SK-N-SH (cell line): ENCODE measurements around the gene LVRN. TPM values are rescaled to one million over a fixed set of nuclear protein-coding genes. Genes with fewer than 3 reads are reported as not detected.

Source experiments
- CTCF ChIA-PET: fragments of 300-600, 350-600 bp; formaldehyde crosslinking; extraction: SDS; loops from one replicate; lab custom pipeline; 2021; lab: Yijun Ruan, JAX
- POLR2A ChIA-PET: fragments of 350-600 bp; sonication (Branson Sonifier 250); formaldehyde crosslinking; extraction: SDS; loops from one replicate; lab custom pipeline; 2020; ENCODE audit warnings: antibody characterized with exemption, inconsistent platforms; lab: Yijun Ruan, JAX
- DNase-seq: peaks from one replicate; pipeline ENCODE4 v3.0.0; 2012
- H2AFZ ChIP-seq: fragments of 200-600 bp; sonication (generic); 2 replicates; pipeline ENCODE4 v1.8.1; 2016; ENCODE audit warnings: antibody characterized with exemption, mild to moderate bottlenecking, low read depth
- H3F3A ChIP-seq: fragments of 200-600 bp; sonication (generic); replicated peaks from 2 replicates; pipeline ENCODE3; 2016; ENCODE audit warnings: antibody characterized with exemption, mild to moderate bottlenecking; ENCODE audit not compliant: insufficient read depth
- H3K27ac ChIP-seq, 2 experiments: fragments of 200-500 bp in 1 of 2; fragments of 200-600 bp in 1 of 2; sonication (Bioruptor generic) in 1 of 2; sonication (generic), shearing (Covaris generic) in 1 of 2; 2 replicates each; pipeline versions ENCODE4 v1.5.1 to v1.6.1; 2014 to 2016; ENCODE audit warnings: low read depth in 2 of 2, inconsistent platforms in 1 of 2, low read length in 1 of 2, mild to moderate bottlenecking in 1 of 2, mixed read lengths in 1 of 2
- H3K27me3 ChIP-seq: fragments of 200-600 bp; sonication (generic), shearing (Covaris generic); 2 replicates; pipeline ENCODE4 v1.6.1; 2016; ENCODE audit warnings: mixed run types; ENCODE audit not compliant: insufficient read depth
- H3K36me3 ChIP-seq, 2 experiments: fragments of 200-500 bp in 1 of 2; fragments of 200-600 bp in 1 of 2; sonication (Bioruptor generic) in 1 of 2; sonication (generic) in 1 of 2; replicated peaks in 1 of 2; 2 replicates each; pipeline versions ENCODE3 to v1.5.1; 2014 to 2016; ENCODE audit warnings: low read length in 1 of 2, mild to moderate bottlenecking in 1 of 2; ENCODE audit not compliant: insufficient read depth in 2 of 2, control insufficient read depth in 1 of 2
- H3K4me1 ChIP-seq, 2 experiments: fragments of 200-500 bp in 1 of 2; fragments of 200-600 bp in 1 of 2; sonication (Bioruptor generic) in 1 of 2; sonication (generic), shearing (Covaris generic) in 1 of 2; 2 replicates each; pipeline versions ENCODE4 v1.5.1 to v1.6.1; 2014 to 2016; ENCODE audit warnings: low read depth in 1 of 2, low read length in 1 of 2, mixed run types in 1 of 2; ENCODE audit not compliant: insufficient read depth in 2 of 2, control insufficient read depth in 1 of 2
- H3K4me2 ChIP-seq: fragments of 200-600 bp; sonication (generic), shearing (Covaris generic); 2 replicates; pipeline ENCODE4 v1.6.1; 2017; ENCODE audit warnings: mixed run types
- H3K4me3 ChIP-seq, 2 experiments: fragments of 200-500 bp in 1 of 2; fragments of 200-600 bp in 1 of 2; sonication (Bioruptor generic) in 1 of 2; sonication (generic), shearing (Covaris generic) in 1 of 2; 2 replicates each; pipeline versions ENCODE4 v1.5.1 to v1.8.1; 2014 to 2016; ENCODE audit warnings: low read depth in 2 of 2, inconsistent platforms in 1 of 2, low read length in 1 of 2, mild to moderate bottlenecking in 1 of 2, mixed read lengths in 1 of 2, moderate library complexity in 1 of 2
- H3K79me2 ChIP-seq: fragments of 200-600 bp; sonication (generic); 2 replicates; pipeline ENCODE4 v1.8.1; 2017; ENCODE audit warnings: mild to moderate bottlenecking; ENCODE audit not compliant: insufficient read depth
- H3K9ac ChIP-seq: fragments of 200-600 bp; sonication (generic); 2 replicates; pipeline ENCODE4 v1.6.1; 2017; ENCODE audit warnings: mixed run types
- H3K9me2 ChIP-seq: fragments of 200-600 bp; sonication (generic); 2 replicates; pipeline ENCODE4 v1.6.1; 2017; ENCODE audit warnings: mixed run types
- H3K9me3 ChIP-seq: fragments of 200-600 bp; sonication (generic); 2 replicates; pipeline ENCODE4 v1.6.1; 2017; ENCODE audit warnings: mixed run types, mild to moderate bottlenecking, moderate library complexity
- H4K20me1 ChIP-seq: fragments of 200-600 bp; sonication (generic); 2 replicates; pipeline ENCODE4 v1.6.1; 2017; ENCODE audit warnings: mild to moderate bottlenecking, mixed run types; ENCODE audit not compliant: insufficient read depth
- CHD2 ChIP-seq: fragments of 150-350 bp; IDR thresholded peaks from 2 replicates; pipeline ENCODE4 v1.6.1; 2018; ENCODE audit warnings: low read length; ENCODE audit not compliant: partially characterized antibody
- FOXJ3 ChIP-seq: sonication (generic); formaldehyde crosslinking; IDR thresholded peaks from 2 replicates; pipeline ENCODE4 v1.5.1; 2020; ENCODE audit warnings: mild to moderate bottlenecking, missing genetic modification reagents
- MEF2A ChIP-seq: IDR thresholded peaks from 2 replicates; pipeline ENCODE4 v1.4.0; 2012; ENCODE audit warnings: low read depth, borderline replicate concordance
- MXI1 ChIP-seq: IDR thresholded peaks from 2 replicates; pipeline ENCODE4 v1.6.1; 2012; ENCODE audit warnings: mild to moderate bottlenecking, low read depth, low read length, improper control_type of control experiment
- RAD21 ChIP-seq: IDR thresholded peaks from 2 replicates; pipeline ENCODE4 v1.6.1; 2012; ENCODE audit warnings: mild to moderate bottlenecking, low read length
- RCOR1 ChIP-seq: fragments of 150-350 bp; IDR thresholded peaks from 2 replicates; pipeline ENCODE4 v1.6.1; 2017; ENCODE audit warnings: antibody characterized with exemption, low read length
- SMC3 ChIP-seq: IDR thresholded peaks from 2 replicates; pipeline ENCODE4 v1.6.1; 2012; ENCODE audit warnings: low read depth, low read length, improper control_type of control experiment
- TCF12 ChIP-seq: IDR thresholded peaks from 2 replicates; pipeline ENCODE4 v1.4.0; 2012
- USF1 ChIP-seq: IDR thresholded peaks from 2 replicates; pipeline ENCODE4 v1.4.0; 2012; ENCODE audit warnings: low read depth, borderline replicate concordance
- YY1 ChIP-seq: IDR thresholded peaks from 2 replicates; pipeline ENCODE4 v1.4.0; 2012; ENCODE audit warnings: low read depth, mild to moderate bottlenecking
- ZBTB33 ChIP-seq: IDR thresholded peaks from 2 replicates; pipeline ENCODE4 v1.4.0; 2012; ENCODE audit warnings: low read depth, borderline replicate concordance
- WGBS: methylation state at CpG from one replicate; pipeline ENCODE4 v1.1.6; 2017; ENCODE audit warnings: low lambda C conversion rate; 5-methylcytosine and 5-hydroxymethylcytosine counted together
- polyA plus RNA-seq, 3 experiments: library from polyadenylated mRNA; depleted of rRNA; stranded (reverse); fragments of >200 nt; gene quantifications; 2 replicates each; pipeline ENCODE4 v1.2.3, GENCODE V29; 2012
- TF ChIP-seq, protein P1 (sequence below): fragments of 200-600 bp; sonication (generic); IDR thresholded peaks from 2 replicates; pipeline ENCODE4 v1.6.1; 2017; ENCODE audit warnings: antibody characterized with exemption, mild to moderate bottlenecking, moderate library complexity
- TF ChIP-seq, protein P2 (sequence below): fragments of 150-350 bp; IDR thresholded peaks from 2 replicates; pipeline ENCODE4 v1.6.1; 2017; ENCODE audit warnings: antibody characterized with exemption, low read length, low read depth, borderline replicate concordance

The LVRN gene
- polyA plus RNA-seq, 1 of the 3 experiments (the other 2 are of a cell fraction), result 0.10 TPM

- no peak for TF ChIP-seq MEF2A
- TF ChIP-seq YY1, result no peak
Measured at GRCh38 chr5:116002116-116002906, 40.0 kb downstream of the LVRN start (continued).

- Histone ChIP-seq H3K9me2 (no peaks in the 10 kb centered on the region), H4K20me1 (no peaks in the 10 kb centered on the region), H3K27ac (no peak overlapping the region), H3K36me3 (no peaks in the 10 kb centered on the region), H3K4me1 (no peaks in the 10 kb centered on the region), H3K27me3 (no peaks in the 10 kb centered on the region), H2AFZ (no peak overlapping the region), H3K79me2 (no peaks in the 10 kb centered on the region), H3F3A (no peaks in the 10 kb centered on the region), H3K9ac (no peak overlapping the region), H3K4me2 (no peak overlapping the region), H3K9me3 (no peaks in the 10 kb centered on the region), H3K4me3 (no peak overlapping the region)
- TF ChIP-seq MXI1 (no peak), YY1 (no peak), TCF12 (no peak), ZBTB33 (no peak), SMC3 (no peak), USF1 (no peak), FOXJ3 (CRISPR knock-in tag) (no peak), RAD21 (no peak), RCOR1 (no peak), CHD2 (no peak)
- TF ChIP-seq, protein P1, sequence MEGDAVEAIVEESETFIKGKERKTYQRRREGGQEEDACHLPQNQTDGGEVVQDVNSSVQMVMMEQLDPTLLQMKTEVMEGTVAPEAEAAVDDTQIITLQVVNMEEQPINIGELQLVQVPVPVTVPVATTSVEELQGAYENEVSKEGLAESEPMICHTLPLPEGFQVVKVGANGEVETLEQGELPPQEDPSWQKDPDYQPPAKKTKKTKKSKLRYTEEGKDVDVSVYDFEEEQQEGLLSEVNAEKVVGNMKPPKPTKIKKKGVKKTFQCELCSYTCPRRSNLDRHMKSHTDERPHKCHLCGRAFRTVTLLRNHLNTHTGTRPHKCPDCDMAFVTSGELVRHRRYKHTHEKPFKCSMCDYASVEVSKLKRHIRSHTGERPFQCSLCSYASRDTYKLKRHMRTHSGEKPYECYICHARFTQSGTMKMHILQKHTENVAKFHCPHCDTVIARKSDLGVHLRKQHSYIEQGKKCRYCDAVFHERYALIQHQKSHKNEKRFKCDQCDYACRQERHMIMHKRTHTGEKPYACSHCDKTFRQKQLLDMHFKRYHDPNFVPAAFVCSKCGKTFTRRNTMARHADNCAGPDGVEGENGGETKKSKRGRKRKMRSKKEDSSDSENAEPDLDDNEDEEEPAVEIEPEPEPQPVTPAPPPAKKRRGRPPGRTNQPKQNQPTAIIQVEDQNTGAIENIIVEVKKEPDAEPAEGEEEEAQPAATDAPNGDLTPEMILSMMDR, result no peak
- TF ChIP-seq, protein P2, sequence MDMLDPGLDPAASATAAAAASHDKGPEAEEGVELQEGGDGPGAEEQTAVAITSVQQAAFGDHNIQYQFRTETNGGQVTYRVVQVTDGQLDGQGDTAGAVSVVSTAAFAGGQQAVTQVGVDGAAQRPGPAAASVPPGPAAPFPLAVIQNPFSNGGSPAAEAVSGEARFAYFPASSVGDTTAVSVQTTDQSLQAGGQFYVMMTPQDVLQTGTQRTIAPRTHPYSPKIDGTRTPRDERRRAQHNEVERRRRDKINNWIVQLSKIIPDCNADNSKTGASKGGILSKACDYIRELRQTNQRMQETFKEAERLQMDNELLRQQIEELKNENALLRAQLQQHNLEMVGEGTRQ, result no peak
- DNase-seq, result no peak
- CTCF ChIA-PET, result no interaction called here
- WGBS, result 36% methylated on average over 3 of the region's 3 CpGs
- POLR2A ChIA-PET, result no interaction called here
Measured at GRCh38 chr5:116004248-116004647, 42.0 kb downstream of the LVRN start.
